Aorta (tissue), 5 donors: ENCODE results near the gene PRKD1. TPM values are rescaled to one million over a fixed set of nuclear protein-coding genes. Genes with fewer than 3 reads are reported as not detected.
"Not testable (repeated sequence)": the region's sequence is repeated elsewhere in the genome, so short reads cannot be mapped to it uniquely, and the experiment has no call there.

Experiments
- ATAC-seq: fragments of 200-7000 bp; cut with Tn5 transposase; one replicate; pipeline ENCODE4 v1.9.1; 2022; ENCODE audit warnings: moderate library complexity; ENCODE audit not compliant: low FRiP score
- DNase-seq, 2 donors: peaks; one replicate each; pipeline ENCODE4 v3.0.0-alpha.2; 2020
- H3K27ac ChIP-seq, 2 donors: one replicate each; pipeline ENCODE4 v1.5.1; 2013; ENCODE audit warnings: low read length in 2 of 2, mild to moderate bottlenecking in 2 of 2, moderate library complexity in 2 of 2, control low read depth in 1 of 2, inconsistent platforms in 1 of 2, low read depth in 1 of 2
- H3K27me3 ChIP-seq, 2 donors: one replicate each; pipeline ENCODE4 v1.6.1; 2013; ENCODE audit warnings: control low read depth in 1 of 2, low read length in 1 of 2, mild to moderate bottlenecking in 1 of 2, moderate library complexity in 1 of 2; ENCODE audit not compliant: insufficient read depth in 2 of 2, control insufficient read depth in 1 of 2
- H3K36me3 ChIP-seq, 2 donors: one replicate each; pipeline ENCODE4 v1.6.1; 2013; ENCODE audit warnings: control low read depth in 1 of 2, low read length in 1 of 2, mild to moderate bottlenecking in 1 of 2; ENCODE audit not compliant: insufficient read depth in 2 of 2, control insufficient read depth in 1 of 2
- H3K4me1 ChIP-seq, 2 donors: one replicate each; pipeline ENCODE4 v1.6.1; 2013; ENCODE audit warnings: low read length in 2 of 2, control low read depth in 1 of 2, mild to moderate bottlenecking in 1 of 2, moderate library complexity in 1 of 2; ENCODE audit not compliant: insufficient read depth in 2 of 2, control insufficient read depth in 1 of 2
- H3K4me3 ChIP-seq, 2 donors: one replicate each; pipeline ENCODE4 v1.5.1; 2013; ENCODE audit warnings: low read length in 2 of 2, control low read depth in 1 of 2, mild to moderate bottlenecking in 1 of 2
- H3K9me3 ChIP-seq: one replicate; pipeline ENCODE4 v1.6.1; 2013; ENCODE audit warnings: mild to moderate bottlenecking, low read length; ENCODE audit not compliant: control insufficient read depth
- WGBS, 2 donors: extraction: QIAGEN DNeasy Blood & Tissue Kit; methylation state at CpG; one replicate each; pipeline ENCODE4 v1.1.7; 2013; 5-methylcytosine and 5-hydroxymethylcytosine counted together
- intact Hi-C, 2 donors: fragments of 100-400 bp; cut with DNase I; formaldehyde crosslinking; loops; one replicate each; pipeline versions ENCODE4 v1.14.2 to v1.15.0; 2022
- polyA plus RNA-seq, 2 donors: library from polyadenylated mRNA; stranded (reverse); fragments of 200-250 nt; gene quantifications; one replicate each; pipeline ENCODE4 v1.2.3, GENCODE V29; 2013
- total RNA-seq, 2 donors: library from RNA; stranded (reverse); fragmentation: NEBNext Ultra II Directional; extraction: Animal tissue kit (Norgen Biotek cat#: 25700); gene quantifications; one replicate each; pipeline ENCODE4 v1.2.1, GENCODE V29; 2021
- donor health status: healthy with polysubstance abuse.
- donor health status: Bipolar disorder and iron deficiency.
- donor health status: DM: no; HTN: no; CAD: no.
- donor health status: DM: no; HTN: no; CAD: no.
- donor health status: DM: yes; HTN: yes; CAD: no.

PRKD1 gene
- total and polyA plus RNA-seq, 4 donors: 6.9 to 27.9 (median 21.7) TPM

DNA sequence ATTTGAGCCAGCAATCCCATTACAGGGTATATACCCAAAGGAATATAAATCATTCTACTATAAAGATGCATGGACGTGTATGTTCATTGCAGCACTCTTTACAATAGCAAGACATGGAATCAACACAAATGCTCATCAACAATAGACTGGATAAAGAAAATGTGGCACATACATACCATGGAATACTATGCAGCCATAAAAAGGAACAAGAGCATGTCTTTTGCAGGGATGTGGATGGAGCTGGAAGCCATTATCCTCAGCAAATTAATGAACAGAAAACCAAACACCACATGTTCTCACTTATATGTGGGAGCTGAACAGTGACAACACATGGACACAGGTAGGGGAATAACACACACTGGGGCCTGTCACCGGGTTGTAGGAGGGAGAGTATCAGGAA is 238.1 kb downstream of the PRKD1 start:
- intact Hi-C loops, H3K27me3 ChIP-seq, DNase-seq, H3K9me3 ChIP-seq, H3K4me3 ChIP-seq, H3K36me3 ChIP-seq, H3K27ac ChIP-seq, ATAC-seq: not testable (repeated sequence)
- peaks cover 0 to 13% of the 10 kb centered on the region in 2 donors for H3K4me1 ChIP-seq
- 96 to 97% methylated on average over 2 of the region's 2 CpGs for WGBS, 2 donors

DNA sequence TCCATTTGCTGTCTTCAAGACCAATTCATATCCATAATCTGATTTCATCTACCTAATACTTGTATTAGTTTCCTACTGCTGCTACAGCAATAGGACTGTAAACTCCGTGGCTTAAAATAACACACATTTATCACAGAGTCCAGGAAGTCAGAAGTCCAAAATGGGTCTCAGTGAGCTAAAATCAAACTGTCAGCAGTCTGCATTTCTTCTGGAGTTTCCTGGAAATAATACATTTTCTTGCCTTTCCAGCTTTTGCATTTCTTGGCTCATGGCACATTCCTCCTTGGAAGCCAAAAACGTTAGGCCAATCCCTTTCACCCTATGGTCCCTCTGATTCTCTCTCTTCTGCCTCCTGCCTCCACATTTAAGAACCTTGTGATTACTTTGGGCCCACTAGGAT is 239.8 kb downstream of the PRKD1 start:
- Histone ChIP-seq H3K27me3 (no peaks in the 10 kb centered on the region), H3K36me3 (no peaks in the 10 kb centered on the region), H3K27ac (no peak overlapping the region), H3K4me3 (no peak overlapping the region), H3K9me3 (no peaks in the 10 kb centered on the region), H3K4me1 (peaks cover 2 to 15% of the 10 kb centered on the region in 2 donors)
- no peak for ATAC-seq
- 0 to 7% methylated on average over 2 of the region's 2 CpGs for WGBS, 2 donors
- no peak for DNase-seq
- intact Hi-C loops: no loop called here

DNA sequence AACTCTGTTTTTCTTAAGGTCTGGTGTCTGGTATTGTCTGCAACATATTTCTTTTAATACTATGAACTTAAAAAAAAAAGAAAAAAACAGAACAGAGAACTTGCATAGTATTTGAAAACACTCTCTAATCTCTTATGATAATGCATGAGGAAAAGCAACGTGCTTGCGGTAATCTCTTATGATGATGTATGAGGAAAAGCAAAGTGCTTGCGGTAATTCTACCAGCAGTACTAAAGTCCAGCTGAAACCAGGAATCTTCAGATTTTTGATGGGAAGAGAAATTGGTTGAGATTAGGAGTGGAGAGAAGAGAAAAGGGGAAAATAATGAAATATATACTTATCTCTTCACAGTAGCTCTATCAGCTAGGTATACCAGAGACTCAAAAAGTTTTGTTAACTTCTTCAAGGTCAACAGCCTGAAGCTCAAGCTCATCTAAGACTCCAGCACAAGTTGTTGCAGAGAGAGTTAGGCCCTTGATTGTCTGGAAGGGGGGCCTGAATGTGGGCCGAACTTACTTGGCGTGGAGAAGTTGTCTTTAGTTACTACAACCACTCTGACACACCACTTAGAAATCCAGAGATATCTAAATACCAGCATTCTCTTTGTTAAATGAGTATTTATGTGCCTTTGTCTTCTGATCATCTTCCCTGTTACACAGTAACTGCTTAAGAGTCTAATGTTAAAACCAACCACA is 240.4 kb downstream of the PRKD1 start:
- no peaks in the 10 kb centered on the region for H3K9me3 ChIP-seq
- intact Hi-C loops: no loop called here
- H3K36me3 ChIP-seq: no peaks in the 10 kb centered on the region
- peaks cover 2 to 15% of the 10 kb centered on the region in 2 donors for H3K4me1 ChIP-seq
- no peaks in the 10 kb centered on the region for H3K27me3 ChIP-seq
- ATAC-seq: no peak
- no peak for DNase-seq
- H3K27ac ChIP-seq: no peak overlapping the region
- WGBS, 2 donors: 84 to 85% methylated on average over 5 of the region's 5 CpGs
- H3K4me3 ChIP-seq: no peak overlapping the region

DNA sequence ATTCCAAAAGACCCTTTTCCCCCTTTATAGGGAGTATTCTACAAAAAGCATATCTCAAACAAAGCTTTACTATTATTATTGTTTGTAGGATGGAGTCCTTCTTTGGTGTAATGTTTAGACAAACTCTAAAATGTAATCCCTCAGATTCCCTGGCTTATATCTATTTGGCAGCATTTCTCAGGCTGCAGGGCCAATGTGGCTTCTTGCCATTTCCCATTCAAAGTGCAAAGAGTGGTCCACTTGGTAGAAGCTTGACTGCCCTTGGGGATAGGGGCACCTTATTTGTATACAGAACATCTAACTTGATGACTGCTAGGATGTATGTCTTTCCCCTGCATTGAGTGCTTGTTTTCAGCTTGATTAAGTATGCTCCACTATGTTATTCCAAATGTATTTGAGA is 242.7 kb downstream of the PRKD1 start:
- no peak for DNase-seq
- Histone ChIP-seq H3K9me3 (no peaks in the 10 kb centered on the region), H3K4me1 (peaks cover 2 to 18% of the 10 kb centered on the region in 2 donors), H3K36me3 (no peaks in the 10 kb centered on the region), H3K27ac (no peak overlapping the region), H3K27me3 (no peaks in the 10 kb centered on the region), H3K4me3 (no peak overlapping the region)
- intact Hi-C loops: no loop called here
- ATAC-seq: no peak

DNA sequence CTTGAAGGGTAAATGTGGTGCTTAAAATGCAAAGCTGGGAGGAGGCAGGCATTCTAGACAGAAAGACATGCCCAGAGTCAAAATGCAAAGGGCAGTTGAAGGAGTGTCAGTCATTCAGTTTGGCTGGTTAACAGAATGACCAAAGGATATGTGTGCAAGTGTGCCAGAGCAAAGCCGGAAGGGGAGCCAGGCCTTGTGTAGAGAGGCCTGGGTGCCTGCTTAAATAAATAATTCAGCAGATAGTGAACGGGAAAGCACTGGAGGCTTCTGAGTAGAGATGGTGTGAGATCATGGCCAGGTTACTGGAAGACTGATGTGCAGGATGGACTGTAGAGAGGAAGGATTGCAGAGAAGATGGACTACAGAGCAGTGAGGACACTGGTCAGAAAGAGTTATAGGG is 244.9 kb downstream of the PRKD1 start:
- no peak for ATAC-seq
- H3K4me3 ChIP-seq: no peak overlapping the region
- H3K27ac ChIP-seq: no peak overlapping the region
- intact Hi-C loops: no loop called here
- 5 to 9% methylated on average over 2 of the region's 2 CpGs for WGBS, 2 donors
- no peaks in the 10 kb centered on the region for H3K36me3 ChIP-seq
- no peaks in the 10 kb centered on the region for H3K9me3 ChIP-seq
- H3K27me3 ChIP-seq: no peaks in the 10 kb centered on the region
- DNase-seq: peak in 1 of 2 donors; percentile 41
- H3K4me1 ChIP-seq: peaks cover 2 to 16% of the 10 kb centered on the region in 2 donors

DNA sequence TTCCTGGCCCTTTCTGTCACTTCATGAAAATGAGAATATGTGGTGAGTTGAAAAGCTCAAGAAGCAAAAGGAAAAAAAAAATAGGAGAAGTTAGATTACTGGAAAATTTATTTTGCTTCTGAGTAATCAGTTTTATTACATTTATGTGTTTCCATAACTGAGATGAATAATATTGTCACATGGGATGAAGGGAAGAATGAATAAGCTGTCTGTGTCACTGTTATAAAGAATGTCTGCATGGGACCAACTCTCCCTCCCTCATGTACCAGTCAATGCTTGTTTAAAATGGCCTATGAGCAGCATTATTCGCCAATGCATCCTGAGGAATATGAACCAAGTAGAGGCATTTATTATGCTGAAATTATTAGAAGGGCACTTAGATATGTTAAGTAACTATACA is 246.3 kb downstream of the PRKD1 start:
- intact Hi-C loops: no loop called here
- peaks cover 2 to 9% of the 10 kb centered on the region in 2 donors for H3K4me1 ChIP-seq
- no peaks in the 10 kb centered on the region for H3K9me3 ChIP-seq
- no peak for ATAC-seq
- H3K27me3 ChIP-seq: no peaks in the 10 kb centered on the region
- no peak overlapping the region for H3K4me3 ChIP-seq
- no peak overlapping the region for H3K27ac ChIP-seq
- WGBS, 2 donors: 79 to 81% methylated on average over 1 of the region's 1 CpG
- DNase-seq: no peak
- no peaks in the 10 kb centered on the region for H3K36me3 ChIP-seq

DNA sequence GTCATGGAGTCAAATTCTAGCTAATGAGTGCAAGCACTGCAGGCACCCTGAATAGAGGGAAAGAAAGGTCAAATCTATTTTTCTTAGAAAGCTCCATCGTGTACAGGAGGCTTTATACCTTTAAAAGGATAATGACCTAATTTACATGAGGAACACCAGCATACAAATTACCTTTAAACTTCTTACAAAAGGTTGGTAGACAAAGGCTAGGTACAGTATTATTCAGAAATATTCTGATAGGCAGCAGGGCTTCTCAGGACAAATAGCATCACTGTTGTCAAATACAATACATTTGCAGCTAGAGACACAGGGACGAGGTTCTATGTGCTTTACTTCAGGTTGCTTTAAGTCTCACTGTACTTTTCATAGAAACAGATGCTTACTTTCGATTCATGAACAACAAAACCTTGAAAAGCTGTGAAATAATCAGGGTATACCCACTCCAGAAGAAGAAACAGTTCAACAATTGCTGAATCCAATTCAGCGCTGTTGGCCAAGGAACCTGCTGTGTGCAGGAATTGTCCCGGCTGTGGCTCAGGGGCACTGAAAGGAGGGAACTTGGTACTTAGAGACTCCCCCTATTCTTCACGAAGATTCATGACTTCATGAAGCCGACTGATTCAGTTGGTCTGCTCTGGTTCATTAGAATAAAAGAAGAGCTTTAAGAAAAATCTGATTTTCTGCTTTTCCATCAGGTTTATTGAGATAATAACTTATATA is 252.9 kb downstream of the PRKD1 start:
- H3K27ac ChIP-seq: no peak overlapping the region
- H3K27me3 ChIP-seq: no peaks in the 10 kb centered on the region
- ATAC-seq (no peak), DNase-seq (no peak)
- intact Hi-C loops: no loop called here
- 84 to 88% methylated on average over 7 of the region's 7 CpGs for WGBS, 2 donors
- H3K4me3 ChIP-seq: no peak overlapping the region
- H3K9me3 ChIP-seq: no peaks in the 10 kb centered on the region
- H3K4me1 ChIP-seq: peaks cover 2 to 5% of the 10 kb centered on the region in 2 donors
- no peaks in the 10 kb centered on the region for H3K36me3 ChIP-seq

DNA sequence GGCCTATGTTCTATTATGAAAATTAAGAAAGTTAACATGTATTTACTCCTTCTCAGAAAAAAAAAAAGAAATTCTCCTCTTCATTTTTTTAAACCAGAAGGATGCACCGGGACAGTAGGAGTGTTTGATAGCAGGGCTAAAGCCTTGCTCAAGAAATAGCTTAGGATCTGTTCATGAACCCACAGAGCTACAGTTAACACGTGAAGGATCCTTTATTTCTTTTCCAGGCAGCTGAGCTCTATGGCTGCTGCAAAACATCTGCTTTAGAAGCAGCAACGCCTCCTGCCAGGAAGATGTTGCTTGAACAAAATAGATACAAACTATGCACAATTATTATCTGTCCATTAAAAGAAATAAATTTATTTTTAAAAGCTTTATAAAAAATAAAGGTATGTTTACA is 254.8 kb downstream of the PRKD1 start:
- Histone ChIP-seq H3K36me3 (no peaks in the 10 kb centered on the region), H3K4me3 (no peak overlapping the region), H3K9me3 (no peaks in the 10 kb centered on the region), H3K4me1 (peaks cover 2 to 5% of the 10 kb centered on the region in 2 donors), H3K27me3 (no peaks in the 10 kb centered on the region), H3K27ac (no peak overlapping the region)
- ATAC-seq: no peak
- WGBS, 2 donors: 78 to 84% methylated on average over 3 of the region's 3 CpGs
- intact Hi-C loops: no loop called here
- no peak for DNase-seq

DNA sequence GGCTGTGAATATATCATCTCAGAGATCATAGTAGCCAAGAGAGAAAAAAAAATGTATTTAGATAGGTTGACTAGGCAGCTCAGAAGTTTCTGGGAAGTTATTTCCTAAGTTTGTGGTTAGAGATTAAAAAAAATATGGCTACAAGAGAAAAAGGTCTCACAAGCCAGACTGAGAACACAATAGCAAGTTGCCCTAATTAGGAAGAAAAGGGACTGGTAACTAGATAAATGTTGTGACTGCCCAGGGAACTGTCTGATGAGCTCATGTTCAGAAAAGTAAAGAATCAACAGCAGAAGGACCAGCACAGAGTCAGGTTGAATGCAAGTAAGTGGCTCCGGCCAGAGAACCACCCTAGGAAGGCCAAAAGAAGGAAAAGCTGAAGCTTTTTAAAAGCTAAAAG is 256.6 kb downstream of the PRKD1 start:
- no peak for DNase-seq
- 3 to 15% methylated on average over 1 of the region's 1 CpG for WGBS, 2 donors
- Histone ChIP-seq H3K36me3 (no peaks in the 10 kb centered on the region), H3K4me3 (no peak overlapping the region), H3K27me3 (no peaks in the 10 kb centered on the region), H3K4me1 (peaks cover 2 to 5% of the 10 kb centered on the region in 2 donors), H3K9me3 (no peaks in the 10 kb centered on the region), H3K27ac (peak overlapping the region; percentile 47 to 76)
- intact Hi-C loops: no loop called here
- ATAC-seq: peak; percentile 38
